Endodermal cell (in vitro differentiated cells): ENCODE data around the gene ATXN1. TPM values are rescaled to one million over a fixed set of nuclear protein-coding genes. Genes with fewer than 3 reads are reported as not detected.

Source experiments
- DNase-seq: peaks from one replicate; pipeline ENCODE4 v3.0.0-alpha.2; 2017
- H3K27ac ChIP-seq: 2 replicates; pipeline ENCODE4 v1.5.1; 2013; ENCODE audit warnings: mild to moderate bottlenecking, low read depth, low read length, moderate library complexity
- H3K27me3 ChIP-seq: 2 replicates; pipeline ENCODE4 v1.6.1; 2013; ENCODE audit warnings: mild to moderate bottlenecking, low read length, moderate library complexity; ENCODE audit not compliant: insufficient read depth, control insufficient read depth, poor library complexity, severe bottlenecking
- H3K36me3 ChIP-seq: 2 replicates; pipeline ENCODE4 v1.7.0; 2013; ENCODE audit warnings: mild to moderate bottlenecking, low read length, moderate library complexity; ENCODE audit not compliant: control insufficient read depth, insufficient read depth
- H3K4me1 ChIP-seq: one replicate; pipeline ENCODE4 v1.7.0; 2013; ENCODE audit warnings: low read length; ENCODE audit not compliant: control insufficient read depth, insufficient read depth
- H3K4me3 ChIP-seq: 2 replicates; pipeline ENCODE4 v1.5.1; 2013; ENCODE audit warnings: mild to moderate bottlenecking, low read length, moderate library complexity
- H3K9ac ChIP-seq: 2 replicates; pipeline ENCODE4 v1.6.1; 2013; ENCODE audit warnings: mild to moderate bottlenecking, low read length, moderate library complexity; ENCODE audit not compliant: poor library complexity, severe bottlenecking; ENCODE audit errors: extremely low read depth
- H3K9me3 ChIP-seq: 2 replicates; pipeline ENCODE4 v1.6.1; 2013; ENCODE audit warnings: mild to moderate bottlenecking, low read length, moderate library complexity; ENCODE audit not compliant: control insufficient read depth
- H3K27ac Mint-ChIP-seq: 2 replicates; pipeline ENCODE4 v1.8.0; 2020; ENCODE audit warnings: mixed read lengths
- H3K27me3 Mint-ChIP-seq: 2 replicates; pipeline ENCODE4 v1.8.0; 2021; ENCODE audit warnings: mild to moderate bottlenecking, mixed read lengths; ENCODE audit not compliant: insufficient read depth
- H3K36me3 Mint-ChIP-seq: 2 replicates; pipeline ENCODE4 v1.8.0; 2020; ENCODE audit warnings: low read depth, mixed read lengths
- H3K4me1 Mint-ChIP-seq: 2 replicates; pipeline ENCODE4 v1.8.0; 2020; ENCODE audit warnings: mixed read lengths
- H3K4me3 Mint-ChIP-seq: 2 replicates; pipeline ENCODE4 v1.8.0; 2020; ENCODE audit warnings: mild to moderate bottlenecking, moderate library complexity, mixed read lengths
- H3K9me3 Mint-ChIP-seq: 2 replicates; pipeline ENCODE4 v1.8.0; 2020; ENCODE audit warnings: mild to moderate bottlenecking, mixed read lengths
- WGBS, 2 experiments: methylation state at CpG; one replicate each; pipeline versions ENCODE4 v1.1.5 to v1.1.7; 2013; ENCODE audit warnings: missing lambda C conversion rate in 2 of 2, mixed read lengths in 1 of 2; ENCODE audit not compliant: insufficient coverage in 1 of 2, insufficient read length in 1 of 2; 5-methylcytosine and 5-hydroxymethylcytosine counted together
- total RNA-seq, 2 donors: library from RNA; stranded (reverse); fragmentation: NEBNext Ultra II Directional in 1 of 2; extraction: Animal tissue kit (Norgen Biotek cat#: 25700) in 1 of 2; gene quantifications; 2 replicates in 1 of 2; 3 replicates in 1 of 2; pipeline ENCODE4 v1.2.1, GENCODE V29; 2021
- TF ChIP-seq, protein P1 (sequence below): fragments of 200-600 bp; sonication (generic); conservative IDR thresholded peaks from 2 replicates; pipeline ENCODE4 v1.5.0; 2021; ENCODE audit warnings: antibody characterized with exemption, mild to moderate bottlenecking

Gene ATXN1
- total RNA-seq, 2 donors from 2014 or later = 10.4 to 15.9 TPM

DNA sequence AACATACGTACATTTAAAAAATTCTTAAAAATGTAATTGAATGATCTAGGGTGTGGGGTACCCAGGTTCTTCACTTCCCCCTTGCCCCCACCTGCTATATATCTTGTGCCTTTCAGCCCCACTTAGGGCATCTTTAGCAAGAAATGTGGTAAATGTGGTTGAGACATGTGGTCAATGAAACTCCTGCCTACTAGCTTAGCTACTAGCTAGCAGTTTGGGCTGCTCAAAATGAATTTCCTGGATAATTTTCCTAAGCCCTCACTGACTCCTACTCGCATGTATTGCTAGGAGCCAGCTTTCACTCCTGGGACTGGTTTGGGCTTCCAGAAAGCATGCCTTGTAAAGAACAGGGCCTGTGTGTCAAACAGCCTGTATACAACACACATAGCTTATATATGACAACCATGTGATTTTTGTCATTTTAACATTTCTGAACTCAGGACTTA lies 257.3 kb downstream of the ATXN1 start:
- Mint-ChIP-seq H3K36me3 (peaks cover 4% of the 10 kb centered on the region), H3K4me1 (no peaks in the 10 kb centered on the region), H3K4me3 (no peak overlapping the region), H3K27me3 (no peaks in the 10 kb centered on the region), H3K27ac (no peak overlapping the region), H3K9me3 (peaks cover 4% of the 10 kb centered on the region)
- Histone ChIP-seq H3K27me3 (no peaks in the 10 kb centered on the region), H3K36me3 (no peaks in the 10 kb centered on the region), H3K9me3 (no peaks in the 10 kb centered on the region), H3K9ac (no peak overlapping the region), H3K4me3 (no peak overlapping the region), H3K27ac (no peak overlapping the region), H3K4me1 (no peaks in the 10 kb centered on the region)
- DNase-seq = no peak
- WGBS, 2 experiments = 95 to 100% methylated on average over 1 of the region's 2 CpGs
- TF ChIP-seq, protein P1, sequence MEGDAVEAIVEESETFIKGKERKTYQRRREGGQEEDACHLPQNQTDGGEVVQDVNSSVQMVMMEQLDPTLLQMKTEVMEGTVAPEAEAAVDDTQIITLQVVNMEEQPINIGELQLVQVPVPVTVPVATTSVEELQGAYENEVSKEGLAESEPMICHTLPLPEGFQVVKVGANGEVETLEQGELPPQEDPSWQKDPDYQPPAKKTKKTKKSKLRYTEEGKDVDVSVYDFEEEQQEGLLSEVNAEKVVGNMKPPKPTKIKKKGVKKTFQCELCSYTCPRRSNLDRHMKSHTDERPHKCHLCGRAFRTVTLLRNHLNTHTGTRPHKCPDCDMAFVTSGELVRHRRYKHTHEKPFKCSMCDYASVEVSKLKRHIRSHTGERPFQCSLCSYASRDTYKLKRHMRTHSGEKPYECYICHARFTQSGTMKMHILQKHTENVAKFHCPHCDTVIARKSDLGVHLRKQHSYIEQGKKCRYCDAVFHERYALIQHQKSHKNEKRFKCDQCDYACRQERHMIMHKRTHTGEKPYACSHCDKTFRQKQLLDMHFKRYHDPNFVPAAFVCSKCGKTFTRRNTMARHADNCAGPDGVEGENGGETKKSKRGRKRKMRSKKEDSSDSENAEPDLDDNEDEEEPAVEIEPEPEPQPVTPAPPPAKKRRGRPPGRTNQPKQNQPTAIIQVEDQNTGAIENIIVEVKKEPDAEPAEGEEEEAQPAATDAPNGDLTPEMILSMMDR = no peak

GRCh38 chr6:16503241-16503775 lies 258.0 kb downstream of the ATXN1 start:
- 67 to 87% methylated on average over 1 to 2 of the region's 2 CpGs for WGBS, 2 experiments
- no peaks in the 10 kb centered on the region for H3K4me1 Mint-ChIP-seq
- no peaks in the 10 kb centered on the region for H3K27me3 Mint-ChIP-seq
- Histone ChIP-seq H3K4me1 (no peaks in the 10 kb centered on the region), H3K9me3 (no peaks in the 10 kb centered on the region), H3K9ac (no peak overlapping the region), H3K4me3 (no peak overlapping the region), H3K27ac (no peak overlapping the region), H3K36me3 (no peaks in the 10 kb centered on the region), H3K27me3 (no peaks in the 10 kb centered on the region)
- H3K36me3 Mint-ChIP-seq = peaks cover 5% of the 10 kb centered on the region
- TF ChIP-seq, protein P1 = no peak
- DNase-seq = no peak
- peaks cover 7% of the 10 kb centered on the region for H3K9me3 Mint-ChIP-seq
- no peak overlapping the region for H3K27ac Mint-ChIP-seq
- H3K4me3 Mint-ChIP-seq = no peak overlapping the region

- H3K36me3 Mint-ChIP-seq = peaks cover 5% of the 10 kb centered on the region
- no peak overlapping the region for H3K4me3 Mint-ChIP-seq
- DNase-seq = no peak
- Histone ChIP-seq H3K27me3 (no peaks in the 10 kb centered on the region), H3K36me3 (no peaks in the 10 kb centered on the region), H3K9me3 (no peaks in the 10 kb centered on the region), H3K4me3 (no peak overlapping the region), H3K4me1 (no peaks in the 10 kb centered on the region), H3K9ac (no peak overlapping the region), H3K27ac (no peak overlapping the region)
- peaks cover 7% of the 10 kb centered on the region for H3K9me3 Mint-ChIP-seq
- TF ChIP-seq, protein P1 = no peak
- no peak overlapping the region for H3K27ac Mint-ChIP-seq
- H3K4me1 Mint-ChIP-seq = peaks cover 15% of the 10 kb centered on the region
- no peaks in the 10 kb centered on the region for H3K27me3 Mint-ChIP-seq
Measured at GRCh38 chr6:16498957-16499356, 262.3 kb downstream of the ATXN1 start.
